GM21515 (cell line): Measurements from ENCODE around the gene HDAC2.
"Not testable (repeated sequence)": the region's sequence is repeated elsewhere in the genome, so short reads cannot be mapped to it uniquely, and the experiment has no call there.

Experiments
- ATAC-seq: cut with Tn5 transposase; IDR thresholded peaks from one replicate; pipeline ENCODE4 v1.9.1; 2021; ENCODE audit not compliant: unreplicated experiment

HDAC2 gene

GRCh38 chr6:113970805-113971676 lies at the start of gene HDAC2:
TSS of gene HDAC2 (minus strand) at chr6:113971148. CDS start at chr6:113970908, 240 bp downstream.
- ATAC-seq = peak; percentile 83

GRCh38 chr6:114020196-114020595 lies 49.2 kb upstream of the HDAC2 start:
- ATAC-seq = no peak

DNA sequence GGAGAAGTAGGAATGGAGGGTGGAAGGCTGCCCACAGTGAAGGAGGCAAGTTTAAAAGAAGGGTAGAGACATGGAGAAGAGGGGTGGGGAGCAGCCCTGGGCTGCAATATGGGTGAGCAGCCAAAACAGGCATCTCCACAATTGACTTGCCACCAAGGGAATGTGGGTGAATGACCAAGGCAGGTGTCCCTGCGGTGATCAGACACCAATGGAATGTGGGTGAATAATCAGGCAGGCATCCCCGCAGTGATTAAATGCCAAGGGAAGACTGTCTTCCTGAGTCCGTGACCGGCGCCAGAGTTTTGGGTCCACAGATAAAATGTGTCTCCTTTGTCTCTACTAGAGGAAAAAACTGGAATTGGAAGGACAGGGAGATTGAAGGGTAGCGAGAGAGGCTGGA lies 46.2 kb upstream of the HDAC2 start:
- not testable (repeated sequence) for ATAC-seq

DNA sequence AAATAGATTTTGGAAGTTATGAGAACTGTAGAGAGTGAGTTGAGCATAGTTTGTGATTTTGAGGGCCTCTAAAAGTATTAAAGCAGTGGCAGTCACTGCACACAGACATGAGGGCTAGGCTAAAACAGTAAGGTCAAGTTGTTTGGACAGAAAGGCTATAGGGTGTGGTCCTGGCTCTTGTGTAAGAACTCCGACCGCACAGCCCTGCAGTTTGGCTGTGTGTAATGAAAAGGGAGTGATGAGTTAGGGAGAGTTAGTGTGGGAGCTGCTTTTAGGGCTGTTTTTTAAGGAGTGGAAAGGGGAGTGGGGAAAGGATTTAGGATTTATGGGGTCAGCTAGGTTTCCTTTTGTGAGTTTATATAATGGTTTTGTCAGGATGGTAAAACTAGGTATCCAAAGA lies 43.2 kb upstream of the HDAC2 start:
- not testable (repeated sequence) for ATAC-seq

DNA sequence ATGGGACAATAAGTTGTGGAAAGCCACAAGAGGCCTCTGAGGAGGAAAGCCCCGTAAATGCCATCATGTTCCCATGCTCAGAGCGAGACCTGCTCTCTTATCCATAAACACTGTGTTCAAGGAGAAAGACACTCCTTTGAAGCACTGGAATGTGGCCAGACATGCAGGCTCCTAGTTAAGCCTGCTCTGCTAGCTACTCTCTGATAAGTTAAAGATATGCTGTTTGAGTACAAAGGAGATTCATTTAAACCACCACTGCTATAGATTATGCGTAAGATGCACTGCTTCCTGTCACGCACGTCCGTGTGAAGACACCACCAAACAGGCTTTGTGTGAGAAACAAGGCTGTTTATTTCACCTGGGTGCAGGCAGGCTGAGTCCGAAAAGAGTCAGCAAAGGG lies 40.5 kb upstream of the HDAC2 start:
- ATAC-seq = not testable (repeated sequence)

DNA sequence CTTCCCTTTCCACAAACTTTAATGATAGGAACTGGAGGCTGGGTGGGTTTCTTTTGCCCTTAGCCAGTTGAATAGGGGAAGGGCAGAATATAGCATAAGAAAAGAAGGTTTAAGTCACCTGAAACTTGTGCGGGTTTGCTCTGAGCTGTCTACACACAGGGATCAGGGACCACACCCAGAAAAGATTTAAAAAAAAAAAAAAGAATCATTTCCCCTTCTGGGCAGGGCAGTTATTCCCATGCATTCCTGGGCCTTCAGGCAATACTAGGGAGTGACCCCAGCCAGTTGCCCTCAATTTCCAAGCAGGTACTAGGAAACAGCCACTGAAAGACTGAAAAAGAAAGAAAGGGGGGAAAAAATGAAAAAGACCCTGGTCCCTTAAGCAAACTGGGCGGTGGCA lies 39.6 kb upstream of the HDAC2 start:
- ATAC-seq = no peak

- ATAC-seq = no peak
These were observed 38.2 kb upstream of the HDAC2 start for GRCh38 chr6:114009192-114009591.

DNA sequence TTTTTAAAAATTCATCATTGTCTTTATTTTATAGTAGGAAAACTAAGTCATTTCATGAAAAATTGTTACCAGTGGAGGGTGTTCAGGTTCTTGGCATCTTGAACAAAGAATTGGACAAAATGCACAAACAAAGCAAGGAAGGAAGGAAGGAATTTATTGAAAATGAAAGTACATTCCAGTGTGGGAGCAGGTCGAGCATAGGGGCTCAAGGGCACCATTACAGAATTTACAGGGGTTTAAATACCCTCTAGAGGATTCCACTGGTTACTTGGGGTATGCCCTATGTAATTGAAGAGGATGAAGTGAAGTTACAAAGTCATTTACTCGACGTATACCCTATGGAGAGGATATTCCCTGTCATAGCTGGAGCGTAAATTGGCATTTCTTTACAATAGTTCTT lies 37.4 kb upstream of the HDAC2 start:
- ATAC-seq = no peak

- peak; percentile 63 for ATAC-seq
These were observed 36.6 kb upstream of the HDAC2 start for GRCh38 chr6:114007516-114007915.

- no peak for ATAC-seq
These were observed 30.4 kb upstream of the HDAC2 start for GRCh38 chr6:114001354-114001753.

GRCh38 chr6:114000069-114000468 lies 29.1 kb upstream of the HDAC2 start:
- no peak for ATAC-seq

GRCh38 chr6:113999284-113999683 lies 28.3 kb upstream of the HDAC2 start:
- ATAC-seq = no peak

GRCh38 chr6:113998811-113999210 lies 27.9 kb upstream of the HDAC2 start:
- ATAC-seq = no peak

- no peak for ATAC-seq
These were observed 26.2 kb upstream of the HDAC2 start for GRCh38 chr6:113997116-113997515.

DNA sequence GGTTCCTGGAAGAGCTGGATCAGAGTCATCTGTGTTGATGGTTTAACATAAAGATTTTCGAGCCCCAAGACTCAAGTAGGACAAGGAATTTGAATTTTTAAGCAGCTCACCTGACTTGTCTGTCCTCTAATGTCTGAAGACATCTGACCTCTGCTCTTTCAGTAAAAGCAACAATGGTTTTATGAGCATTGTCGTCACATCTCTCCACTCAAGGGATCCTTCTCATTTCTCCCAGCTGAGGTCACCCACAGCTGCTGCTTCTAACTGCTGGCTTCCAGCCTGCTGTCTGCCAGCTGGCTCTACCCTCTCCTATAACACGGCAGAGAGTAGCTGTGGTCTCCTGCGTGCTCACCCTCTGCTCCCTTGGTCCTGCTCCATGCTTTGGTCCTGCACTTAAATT lies 24.7 kb upstream of the HDAC2 start:
- ATAC-seq = no peak

DNA sequence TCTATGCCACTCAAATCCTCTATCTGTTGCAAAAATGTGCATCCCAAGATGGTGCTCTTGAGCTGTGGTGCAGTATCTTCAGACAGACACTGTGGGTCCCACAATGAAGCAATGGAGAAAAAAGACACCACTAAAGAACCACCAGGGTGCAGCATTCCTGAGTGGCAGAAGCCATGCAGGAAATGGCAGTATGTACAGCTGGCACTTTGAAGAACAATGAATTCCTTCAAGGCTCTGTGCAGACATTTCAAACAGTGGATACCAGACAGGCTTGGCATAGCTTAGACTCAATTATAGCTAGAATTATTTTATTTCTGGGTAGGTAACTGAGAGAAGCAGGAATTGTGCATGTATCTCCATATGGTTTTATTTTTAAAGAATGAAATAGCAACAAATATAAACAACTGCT lies 24.0 kb upstream of the HDAC2 start:
- peak; percentile 97 for ATAC-seq

DNA sequence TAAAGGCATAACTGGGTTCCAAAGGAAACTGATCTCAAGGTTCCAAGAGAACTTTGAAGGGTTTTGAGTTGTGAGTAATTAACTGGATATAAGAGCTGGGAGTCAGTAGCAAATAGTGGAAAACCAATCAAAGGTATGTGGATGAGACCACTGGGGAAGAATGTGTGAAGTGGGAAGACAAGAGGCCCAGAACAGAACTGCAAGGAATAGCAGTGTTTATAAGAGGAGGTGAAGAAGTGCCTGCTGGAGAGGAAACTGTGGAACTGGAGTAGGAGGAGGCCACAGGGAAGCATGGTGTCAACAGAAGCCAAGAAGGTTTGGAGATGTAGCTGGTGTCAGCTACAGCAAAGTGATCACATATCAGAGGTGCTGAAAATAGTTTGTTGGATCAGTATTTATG lies 18.7 kb upstream of the HDAC2 start:
- ATAC-seq = no peak

DNA sequence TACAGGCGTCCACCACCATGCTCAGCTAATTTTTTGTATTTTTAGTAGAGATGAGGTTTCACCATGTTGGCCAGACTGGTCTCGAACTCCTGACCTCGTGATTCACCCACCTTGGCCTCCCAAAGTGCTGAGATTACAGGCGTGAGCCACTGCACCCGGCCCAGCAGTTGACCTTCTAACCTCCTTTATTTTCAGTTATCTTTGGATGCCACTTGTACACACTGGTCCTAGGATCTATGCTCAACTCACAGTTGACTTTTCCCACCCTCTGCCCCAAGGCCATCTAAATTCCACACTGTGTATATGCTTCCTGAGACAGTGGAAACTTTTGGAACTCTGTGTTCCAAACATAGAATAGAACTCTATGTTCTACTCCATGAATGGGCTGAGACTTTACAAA lies 11.7 kb upstream of the HDAC2 start:
- not testable (repeated sequence) for ATAC-seq

GRCh38 chr6:113982055-113982550 lies 11.2 kb upstream of the HDAC2 start:
- no peak for ATAC-seq

DNA sequence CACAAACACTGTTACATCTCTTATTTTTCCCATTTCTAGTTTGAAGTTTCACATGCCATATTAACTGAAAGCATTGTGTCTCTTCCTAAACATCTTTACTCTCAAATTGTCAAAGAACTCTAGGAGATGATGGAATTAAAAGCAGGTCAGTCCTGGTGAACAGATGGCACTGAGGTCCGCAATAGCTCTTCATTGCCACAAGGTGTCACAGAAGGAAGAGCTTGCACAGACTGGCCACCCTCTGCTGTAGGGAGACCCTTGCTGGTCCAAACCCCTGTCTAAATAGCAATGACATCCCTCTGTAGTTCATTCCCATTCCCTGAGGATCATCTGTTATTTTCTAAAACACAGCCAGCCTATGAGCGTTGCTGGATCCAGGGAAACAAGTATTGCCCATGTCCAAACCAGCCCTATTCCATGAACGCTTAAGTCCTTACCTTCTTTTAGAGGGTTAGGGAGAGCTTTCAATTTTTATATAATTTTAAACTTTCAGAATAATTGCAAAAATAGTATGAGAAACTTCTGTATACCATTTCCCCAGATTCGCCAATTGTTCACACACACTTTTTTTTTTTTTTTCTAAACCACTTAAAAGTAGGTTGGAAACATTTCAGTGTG lies 10.1 kb upstream of the HDAC2 start:
- ATAC-seq = peak; percentile 73

GRCh38 chr6:113979937-113980336 lies 9.0 kb upstream of the HDAC2 start:
- ATAC-seq = peak; percentile 68

DNA sequence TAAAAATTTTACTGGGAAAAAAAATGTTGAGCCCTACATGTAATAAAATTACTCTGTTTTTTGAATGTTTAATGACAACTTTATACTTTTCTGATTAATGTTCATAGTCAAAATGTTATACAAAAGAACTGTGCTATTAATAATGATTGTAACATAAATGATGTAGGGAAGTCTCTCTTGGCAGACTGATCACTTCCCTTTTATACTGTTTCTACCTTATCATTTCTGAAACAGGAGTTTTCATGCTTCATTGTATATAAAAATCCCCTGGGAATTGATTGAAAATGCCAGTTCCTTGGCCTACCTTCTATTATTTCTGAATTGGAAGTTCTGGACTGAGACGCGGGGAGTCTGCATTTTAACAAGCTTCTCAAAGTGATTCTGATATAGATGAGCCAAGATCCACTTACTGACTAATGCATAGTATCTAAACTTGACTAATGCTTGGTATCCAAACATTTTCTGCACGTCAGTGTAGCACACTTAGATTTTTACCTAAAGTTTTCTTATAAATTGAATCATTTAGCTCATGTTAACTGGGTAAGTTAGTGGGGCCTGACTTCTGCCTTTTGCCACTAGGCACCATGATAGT lies 7.2 kb upstream of the HDAC2 start:
- ATAC-seq = no peak
